HUES64 (cell line): Measurements from ENCODE around the gene BMPER.

Experiments used
- H3K27ac ChIP-seq: 2 replicates; pipeline ENCODE4 v1.7.0; 2013; ENCODE audit warnings: low read depth, low read length, inconsistent platforms
- H3K27me3 ChIP-seq: 2 replicates; pipeline ENCODE4 v1.6.1; 2013; ENCODE audit warnings: mild to moderate bottlenecking, low read length; ENCODE audit not compliant: insufficient read depth
- H3K36me3 ChIP-seq: 2 replicates; pipeline ENCODE4 v1.6.1; 2013; ENCODE audit warnings: mild to moderate bottlenecking, low read length; ENCODE audit not compliant: insufficient read depth
- H3K4me1 ChIP-seq: 2 replicates; pipeline ENCODE4 v1.6.1; 2013; ENCODE audit warnings: mild to moderate bottlenecking, low read length, moderate library complexity; ENCODE audit not compliant: insufficient read depth
- H3K4me3 ChIP-seq: 2 replicates; pipeline ENCODE4 v1.5.1; 2013; ENCODE audit warnings: mild to moderate bottlenecking, low read length, moderate library complexity
- H3K9ac ChIP-seq: 2 replicates; pipeline ENCODE4 v1.6.1; 2013; ENCODE audit warnings: mild to moderate bottlenecking, low read depth, low read length
- H3K9me3 ChIP-seq: 2 replicates; pipeline ENCODE4 v1.6.1; 2013; ENCODE audit warnings: low read depth, low read length; ENCODE audit not compliant: insufficient read depth
- WGBS: fragments of 150-250, 120-280 bp; methylation state at CpG from one replicate; pipeline ENCODE4 v1.1.7; 2013; ENCODE audit warnings: missing lambda C conversion rate; 5-methylcytosine and 5-hydroxymethylcytosine counted together

Gene BMPER

GRCh38 chr7:34108165-34108564 lies 202.8 kb downstream of the BMPER start:
- Histone ChIP-seq H3K36me3 (no peaks in the 10 kb centered on the region), H3K27ac (no peak overlapping the region)
- WGBS: 96% methylated on average over 4 of the region's 4 CpGs

GRCh38 chr7:34109936-34110780 lies 204.8 kb downstream of the BMPER start:
- no peak overlapping the region for H3K9ac ChIP-seq
- no peaks in the 10 kb centered on the region for H3K27me3 ChIP-seq
- peaks cover 7% of the 10 kb centered on the region; the same call in 1 of the 2 replicates for H3K4me1 ChIP-seq
- H3K27ac ChIP-seq: no peak overlapping the region
- H3K9me3 ChIP-seq: peaks cover under 1% of the 10 kb centered on the region; the same call in 1 of the 2 replicates
- no peaks in the 10 kb centered on the region for H3K36me3 ChIP-seq
- no peak overlapping the region for H3K4me3 ChIP-seq
- 95% methylated on average over 8 of the region's 8 CpGs for WGBS

More at GRCh38 chr7:34108165-34108564, 202.8 kb downstream of the BMPER start:
- H3K4me1 ChIP-seq: peaks cover 7% of the 10 kb centered on the region; the same call in 1 of the 2 replicates
- H3K9ac ChIP-seq: no peak overlapping the region
- no peaks in the 10 kb centered on the region for H3K9me3 ChIP-seq
- no peak overlapping the region for H3K4me3 ChIP-seq
- H3K27me3 ChIP-seq: no peaks in the 10 kb centered on the region

- 94% methylated on average over 3 of the region's 3 CpGs for WGBS
- H3K36me3 ChIP-seq: no peaks in the 10 kb centered on the region
- H3K27me3 ChIP-seq: no peaks in the 10 kb centered on the region
- peaks cover 7% of the 10 kb centered on the region; the same call in 1 of the 2 replicates for H3K4me1 ChIP-seq
- H3K9me3 ChIP-seq: peaks cover 8% of the 10 kb centered on the region
- no peak overlapping the region for H3K4me3 ChIP-seq
- H3K9ac ChIP-seq: no peak overlapping the region
- H3K27ac ChIP-seq: no peak overlapping the region
Measured at GRCh38 chr7:34111031-34111430, 205.7 kb downstream of the BMPER start.

- Histone ChIP-seq H3K27me3 (no peaks in the 10 kb centered on the region), H3K36me3 (no peaks in the 10 kb centered on the region), H3K9me3 (peaks cover 8% of the 10 kb centered on the region), H3K4me3 (no peak overlapping the region), H3K27ac (no peak overlapping the region), H3K4me1 (no peaks in the 10 kb centered on the region), H3K9ac (no peak overlapping the region)
- 94% methylated on average over 1 of the region's 1 CpG for WGBS
Measured at GRCh38 chr7:34115503-34115902, 210.2 kb downstream of the BMPER start.

- no peaks in the 10 kb centered on the region for H3K36me3 ChIP-seq
- H3K9ac ChIP-seq: no peak overlapping the region
- no peaks in the 10 kb centered on the region for H3K27me3 ChIP-seq
- no peak overlapping the region for H3K27ac ChIP-seq
- peaks cover 8% of the 10 kb centered on the region for H3K9me3 ChIP-seq
- 91% methylated on average over 1 of the region's 3 CpGs for WGBS
- no peak overlapping the region for H3K4me3 ChIP-seq
- H3K4me1 ChIP-seq: no peaks in the 10 kb centered on the region
Measured at GRCh38 chr7:34117573-34117972, 212.2 kb downstream of the BMPER start.

- H3K36me3 ChIP-seq: no peaks in the 10 kb centered on the region
- H3K9ac ChIP-seq: no peak overlapping the region
- WGBS: no CpG with 5 or more reads among the region's 1 CpG
- no peaks in the 10 kb centered on the region for H3K4me1 ChIP-seq
- no peaks in the 10 kb centered on the region for H3K27me3 ChIP-seq
- no peak overlapping the region for H3K27ac ChIP-seq
- H3K4me3 ChIP-seq: no peak overlapping the region
- H3K9me3 ChIP-seq: peaks cover 10% of the 10 kb centered on the region
Measured at GRCh38 chr7:34121366-34121765, 216.0 kb downstream of the BMPER start.

- no peak overlapping the region for H3K9ac ChIP-seq
- H3K27ac ChIP-seq: no peak overlapping the region
- H3K9me3 ChIP-seq: peaks cover 10% of the 10 kb centered on the region
- H3K4me3 ChIP-seq: no peak overlapping the region
- H3K4me1 ChIP-seq: no peaks in the 10 kb centered on the region
- 94% methylated on average over 2 of the region's 2 CpGs for WGBS
- H3K36me3 ChIP-seq: no peaks in the 10 kb centered on the region
- H3K27me3 ChIP-seq: no peaks in the 10 kb centered on the region
Measured at GRCh38 chr7:34123316-34123715, 218.0 kb downstream of the BMPER start.

GRCh38 chr7:34124765-34125164 lies 219.4 kb downstream of the BMPER start:
- H3K9ac ChIP-seq: no peak overlapping the region
- H3K4me1 ChIP-seq: no peaks in the 10 kb centered on the region
- H3K4me3 ChIP-seq: no peak overlapping the region
- H3K9me3 ChIP-seq: peaks cover 10% of the 10 kb centered on the region
- no peaks in the 10 kb centered on the region for H3K27me3 ChIP-seq
- no peaks in the 10 kb centered on the region for H3K36me3 ChIP-seq
- whole genome bisulfite sequencing: no CpG with 5 or more reads among the region's 1 CpG
- H3K27ac ChIP-seq: no peak overlapping the region

GRCh38 chr7:34128762-34129161 lies 223.4 kb downstream of the BMPER start:
- WGBS: 90% methylated on average over 5 of the region's 5 CpGs
- H3K9me3 ChIP-seq: peaks cover 10% of the 10 kb centered on the region
- no peak overlapping the region for H3K27ac ChIP-seq

GRCh38 chr7:34130558-34131295 lies 225.4 kb downstream of the BMPER start:
- H3K4me3 ChIP-seq: no peak overlapping the region
- H3K27me3 ChIP-seq: no peaks in the 10 kb centered on the region
- H3K27ac ChIP-seq: no peak overlapping the region
- 93% methylated on average over 5 of the region's 5 CpGs for WGBS
- 0 out of 2 replicates have a peak, but pooled peaks cover under 1% of the 10 kb centered on the region for H3K9me3 ChIP-seq
- no peaks in the 10 kb centered on the region; the same call in 1 of the 2 replicates for H3K4me1 ChIP-seq
- H3K36me3 ChIP-seq: no peaks in the 10 kb centered on the region
- H3K9ac ChIP-seq: no peak overlapping the region

More at GRCh38 chr7:34128762-34129161, 223.4 kb downstream of the BMPER start:
- Histone ChIP-seq H3K27me3 (no peaks in the 10 kb centered on the region), H3K4me3 (no peak overlapping the region), H3K4me1 (no peaks in the 10 kb centered on the region; the same call in 1 of the 2 replicates), H3K9ac (no peak overlapping the region), H3K36me3 (no peaks in the 10 kb centered on the region)

GRCh38 chr7:34131371-34131770 lies 226.0 kb downstream of the BMPER start:
- Histone ChIP-seq H3K27ac (no peak overlapping the region), H3K4me3 (no peak overlapping the region), H3K36me3 (no peaks in the 10 kb centered on the region), H3K9ac (no peak overlapping the region), H3K27me3 (no peaks in the 10 kb centered on the region), H3K9me3 (no peaks in the 10 kb centered on the region), H3K4me1 (no peaks in the 10 kb centered on the region; the same call in 1 of the 2 replicates)
- 96% methylated on average over 9 of the region's 9 CpGs for WGBS
